Measurements from ENCODE around the gene RNPS1. TPM values are rescaled to one million over a fixed set of nuclear protein-coding genes. Genes with fewer than 3 reads are reported as not detected.

RNPS1 gene
- total and polyA plus RNA-seq, 9 of the 15 experiments (the other 6 are each of a cell fraction or from before 2014, with no cell fraction given), result 44.9 to 338 (median 202) TPM

DNA sequence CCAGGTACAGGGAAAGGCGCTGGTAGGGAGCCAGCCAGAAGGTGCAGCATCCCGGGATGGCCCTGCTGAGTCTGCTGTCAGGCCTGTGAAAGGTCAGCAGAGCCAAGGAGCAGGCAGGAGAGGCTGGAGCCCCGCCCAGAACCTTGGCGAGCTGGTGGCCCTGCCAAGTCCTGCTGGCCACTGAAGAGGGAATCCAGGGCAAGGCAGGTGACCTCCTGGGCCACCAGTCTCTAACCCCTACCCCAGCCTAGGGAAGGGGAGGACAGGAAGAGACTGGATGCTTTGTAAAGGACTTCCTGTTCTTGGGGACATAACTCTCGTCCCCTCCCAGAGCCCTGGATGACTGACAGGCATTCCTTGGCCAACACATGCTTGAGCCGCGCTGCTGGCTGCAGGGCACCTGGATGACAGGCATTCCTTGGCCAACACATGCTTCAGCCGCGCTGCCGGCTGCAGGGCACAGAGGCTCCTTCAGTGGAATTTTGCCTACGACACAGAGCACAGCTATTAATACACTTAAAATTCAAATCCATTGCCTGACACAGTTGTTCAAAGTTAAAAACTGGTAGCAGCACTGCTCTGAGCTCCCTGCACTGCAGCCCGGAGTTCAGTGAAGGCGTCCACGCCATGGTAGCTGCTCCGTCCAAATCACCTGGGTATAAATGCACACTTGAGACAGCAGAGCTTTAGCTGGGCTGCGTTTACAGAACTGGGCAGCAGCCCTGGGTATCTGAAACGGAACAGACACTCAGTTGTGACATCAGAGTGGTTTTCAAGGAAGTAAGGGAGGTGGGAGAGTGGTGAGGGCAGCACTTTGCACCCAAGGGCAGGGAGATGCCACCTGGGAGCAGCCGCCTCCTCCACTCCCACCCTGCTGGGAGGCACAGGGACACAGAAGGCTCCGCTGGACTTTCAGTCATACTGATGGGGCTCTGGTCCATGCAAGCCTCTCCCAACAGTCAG is 55.3 kb downstream of the RNPS1 start (continued):
- TF ChIP-seq, protein P1, sequence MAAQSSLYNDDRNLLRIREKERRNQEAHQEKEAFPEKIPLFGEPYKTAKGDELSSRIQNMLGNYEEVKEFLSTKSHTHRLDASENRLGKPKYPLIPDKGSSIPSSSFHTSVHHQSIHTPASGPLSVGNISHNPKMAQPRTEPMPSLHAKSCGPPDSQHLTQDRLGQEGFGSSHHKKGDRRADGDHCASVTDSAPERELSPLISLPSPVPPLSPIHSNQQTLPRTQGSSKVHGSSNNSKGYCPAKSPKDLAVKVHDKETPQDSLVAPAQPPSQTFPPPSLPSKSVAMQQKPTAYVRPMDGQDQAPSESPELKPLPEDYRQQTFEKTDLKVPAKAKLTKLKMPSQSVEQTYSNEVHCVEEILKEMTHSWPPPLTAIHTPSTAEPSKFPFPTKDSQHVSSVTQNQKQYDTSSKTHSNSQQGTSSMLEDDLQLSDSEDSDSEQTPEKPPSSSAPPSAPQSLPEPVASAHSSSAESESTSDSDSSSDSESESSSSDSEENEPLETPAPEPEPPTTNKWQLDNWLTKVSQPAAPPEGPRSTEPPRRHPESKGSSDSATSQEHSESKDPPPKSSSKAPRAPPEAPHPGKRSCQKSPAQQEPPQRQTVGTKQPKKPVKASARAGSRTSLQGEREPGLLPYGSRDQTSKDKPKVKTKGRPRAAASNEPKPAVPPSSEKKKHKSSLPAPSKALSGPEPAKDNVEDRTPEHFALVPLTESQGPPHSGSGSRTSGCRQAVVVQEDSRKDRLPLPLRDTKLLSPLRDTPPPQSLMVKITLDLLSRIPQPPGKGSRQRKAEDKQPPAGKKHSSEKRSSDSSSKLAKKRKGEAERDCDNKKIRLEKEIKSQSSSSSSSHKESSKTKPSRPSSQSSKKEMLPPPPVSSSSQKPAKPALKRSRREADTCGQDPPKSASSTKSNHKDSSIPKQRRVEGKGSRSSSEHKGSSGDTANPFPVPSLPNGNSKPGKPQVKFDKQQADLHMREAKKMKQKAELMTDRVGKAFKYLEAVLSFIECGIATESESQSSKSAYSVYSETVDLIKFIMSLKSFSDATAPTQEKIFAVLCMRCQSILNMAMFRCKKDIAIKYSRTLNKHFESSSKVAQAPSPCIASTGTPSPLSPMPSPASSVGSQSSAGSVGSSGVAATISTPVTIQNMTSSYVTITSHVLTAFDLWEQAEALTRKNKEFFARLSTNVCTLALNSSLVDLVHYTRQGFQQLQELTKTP (IDR thresholded peaks at IDR 0.05; ENCODE audit: low read depth in 1 of 2, partially characterized antibody in 2 of 2), result no peak
- TF ChIP-seq, protein P2, sequence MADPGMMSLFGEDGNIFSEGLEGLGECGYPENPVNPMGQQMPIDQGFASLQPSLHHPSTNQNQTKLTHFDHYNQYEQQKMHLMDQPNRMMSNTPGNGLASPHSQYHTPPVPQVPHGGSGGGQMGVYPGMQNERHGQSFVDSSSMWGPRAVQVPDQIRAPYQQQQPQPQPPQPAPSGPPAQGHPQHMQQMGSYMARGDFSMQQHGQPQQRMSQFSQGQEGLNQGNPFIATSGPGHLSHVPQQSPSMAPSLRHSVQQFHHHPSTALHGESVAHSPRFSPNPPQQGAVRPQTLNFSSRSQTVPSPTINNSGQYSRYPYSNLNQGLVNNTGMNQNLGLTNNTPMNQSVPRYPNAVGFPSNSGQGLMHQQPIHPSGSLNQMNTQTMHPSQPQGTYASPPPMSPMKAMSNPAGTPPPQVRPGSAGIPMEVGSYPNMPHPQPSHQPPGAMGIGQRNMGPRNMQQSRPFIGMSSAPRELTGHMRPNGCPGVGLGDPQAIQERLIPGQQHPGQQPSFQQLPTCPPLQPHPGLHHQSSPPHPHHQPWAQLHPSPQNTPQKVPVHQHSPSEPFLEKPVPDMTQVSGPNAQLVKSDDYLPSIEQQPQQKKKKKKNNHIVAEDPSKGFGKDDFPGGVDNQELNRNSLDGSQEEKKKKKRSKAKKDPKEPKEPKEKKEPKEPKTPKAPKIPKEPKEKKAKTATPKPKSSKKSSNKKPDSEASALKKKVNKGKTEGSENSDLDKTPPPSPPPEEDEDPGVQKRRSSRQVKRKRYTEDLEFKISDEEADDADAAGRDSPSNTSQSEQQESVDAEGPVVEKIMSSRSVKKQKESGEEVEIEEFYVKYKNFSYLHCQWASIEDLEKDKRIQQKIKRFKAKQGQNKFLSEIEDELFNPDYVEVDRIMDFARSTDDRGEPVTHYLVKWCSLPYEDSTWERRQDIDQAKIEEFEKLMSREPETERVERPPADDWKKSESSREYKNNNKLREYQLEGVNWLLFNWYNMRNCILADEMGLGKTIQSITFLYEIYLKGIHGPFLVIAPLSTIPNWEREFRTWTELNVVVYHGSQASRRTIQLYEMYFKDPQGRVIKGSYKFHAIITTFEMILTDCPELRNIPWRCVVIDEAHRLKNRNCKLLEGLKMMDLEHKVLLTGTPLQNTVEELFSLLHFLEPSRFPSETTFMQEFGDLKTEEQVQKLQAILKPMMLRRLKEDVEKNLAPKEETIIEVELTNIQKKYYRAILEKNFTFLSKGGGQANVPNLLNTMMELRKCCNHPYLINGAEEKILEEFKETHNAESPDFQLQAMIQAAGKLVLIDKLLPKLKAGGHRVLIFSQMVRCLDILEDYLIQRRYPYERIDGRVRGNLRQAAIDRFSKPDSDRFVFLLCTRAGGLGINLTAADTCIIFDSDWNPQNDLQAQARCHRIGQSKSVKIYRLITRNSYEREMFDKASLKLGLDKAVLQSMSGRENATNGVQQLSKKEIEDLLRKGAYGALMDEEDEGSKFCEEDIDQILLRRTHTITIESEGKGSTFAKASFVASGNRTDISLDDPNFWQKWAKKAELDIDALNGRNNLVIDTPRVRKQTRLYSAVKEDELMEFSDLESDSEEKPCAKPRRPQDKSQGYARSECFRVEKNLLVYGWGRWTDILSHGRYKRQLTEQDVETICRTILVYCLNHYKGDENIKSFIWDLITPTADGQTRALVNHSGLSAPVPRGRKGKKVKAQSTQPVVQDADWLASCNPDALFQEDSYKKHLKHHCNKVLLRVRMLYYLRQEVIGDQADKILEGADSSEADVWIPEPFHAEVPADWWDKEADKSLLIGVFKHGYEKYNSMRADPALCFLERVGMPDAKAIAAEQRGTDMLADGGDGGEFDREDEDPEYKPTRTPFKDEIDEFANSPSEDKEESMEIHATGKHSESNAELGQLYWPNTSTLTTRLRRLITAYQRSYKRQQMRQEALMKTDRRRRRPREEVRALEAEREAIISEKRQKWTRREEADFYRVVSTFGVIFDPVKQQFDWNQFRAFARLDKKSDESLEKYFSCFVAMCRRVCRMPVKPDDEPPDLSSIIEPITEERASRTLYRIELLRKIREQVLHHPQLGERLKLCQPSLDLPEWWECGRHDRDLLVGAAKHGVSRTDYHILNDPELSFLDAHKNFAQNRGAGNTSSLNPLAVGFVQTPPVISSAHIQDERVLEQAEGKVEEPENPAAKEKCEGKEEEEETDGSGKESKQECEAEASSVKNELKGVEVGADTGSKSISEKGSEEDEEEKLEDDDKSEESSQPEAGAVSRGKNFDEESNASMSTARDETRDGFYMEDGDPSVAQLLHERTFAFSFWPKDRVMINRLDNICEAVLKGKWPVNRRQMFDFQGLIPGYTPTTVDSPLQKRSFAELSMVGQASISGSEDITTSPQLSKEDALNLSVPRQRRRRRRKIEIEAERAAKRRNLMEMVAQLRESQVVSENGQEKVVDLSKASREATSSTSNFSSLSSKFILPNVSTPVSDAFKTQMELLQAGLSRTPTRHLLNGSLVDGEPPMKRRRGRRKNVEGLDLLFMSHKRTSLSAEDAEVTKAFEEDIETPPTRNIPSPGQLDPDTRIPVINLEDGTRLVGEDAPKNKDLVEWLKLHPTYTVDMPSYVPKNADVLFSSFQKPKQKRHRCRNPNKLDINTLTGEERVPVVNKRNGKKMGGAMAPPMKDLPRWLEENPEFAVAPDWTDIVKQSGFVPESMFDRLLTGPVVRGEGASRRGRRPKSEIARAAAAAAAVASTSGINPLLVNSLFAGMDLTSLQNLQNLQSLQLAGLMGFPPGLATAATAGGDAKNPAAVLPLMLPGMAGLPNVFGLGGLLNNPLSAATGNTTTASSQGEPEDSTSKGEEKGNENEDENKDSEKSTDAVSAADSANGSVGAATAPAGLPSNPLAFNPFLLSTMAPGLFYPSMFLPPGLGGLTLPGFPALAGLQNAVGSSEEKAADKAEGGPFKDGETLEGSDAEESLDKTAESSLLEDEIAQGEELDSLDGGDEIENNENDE (IDR thresholded peaks at IDR 0.05; ENCODE audit: low read depth, low read length), result no peak
- TF ChIP-seq NCOR1 (IDR thresholded peaks at IDR 0.05), result no peak
- TF ChIP-seq, protein P3, sequence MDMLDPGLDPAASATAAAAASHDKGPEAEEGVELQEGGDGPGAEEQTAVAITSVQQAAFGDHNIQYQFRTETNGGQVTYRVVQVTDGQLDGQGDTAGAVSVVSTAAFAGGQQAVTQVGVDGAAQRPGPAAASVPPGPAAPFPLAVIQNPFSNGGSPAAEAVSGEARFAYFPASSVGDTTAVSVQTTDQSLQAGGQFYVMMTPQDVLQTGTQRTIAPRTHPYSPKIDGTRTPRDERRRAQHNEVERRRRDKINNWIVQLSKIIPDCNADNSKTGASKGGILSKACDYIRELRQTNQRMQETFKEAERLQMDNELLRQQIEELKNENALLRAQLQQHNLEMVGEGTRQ (CRISPR knock-in tag; IDR thresholded peaks at IDR 0.05), result no peak
- TF ChIP-seq ZNF165 (CRISPR knock-in tag; IDR thresholded peaks at IDR 0.05; ENCODE audit: borderline replicate concordance), result no peak
- TF ChIP-seq, protein P4, sequence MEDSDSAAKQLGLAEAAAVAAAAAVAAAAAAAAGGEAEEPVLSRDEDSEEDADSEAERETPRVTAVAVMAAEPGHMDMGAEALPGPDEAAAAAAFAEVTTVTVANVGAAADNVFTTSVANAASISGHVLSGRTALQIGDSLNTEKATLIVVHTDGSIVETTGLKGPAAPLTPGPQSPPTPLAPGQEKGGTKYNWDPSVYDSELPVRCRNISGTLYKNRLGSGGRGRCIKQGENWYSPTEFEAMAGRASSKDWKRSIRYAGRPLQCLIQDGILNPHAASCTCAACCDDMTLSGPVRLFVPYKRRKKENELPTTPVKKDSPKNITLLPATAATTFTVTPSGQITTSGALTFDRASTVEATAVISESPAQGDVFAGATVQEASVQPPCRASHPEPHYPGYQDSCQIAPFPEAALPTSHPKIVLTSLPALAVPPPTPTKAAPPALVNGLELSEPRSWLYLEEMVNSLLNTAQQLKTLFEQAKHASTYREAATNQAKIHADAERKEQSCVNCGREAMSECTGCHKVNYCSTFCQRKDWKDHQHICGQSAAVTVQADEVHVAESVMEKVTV (CRISPR knock-in tag; IDR thresholded peaks at IDR 0.05), result no peak

Measured in K562 (cell line).